T-helper 17 cell (primary cell): ENCODE data around the gene CYP8B1. TPM values are rescaled to one million over a fixed set of nuclear protein-coding genes. Genes with fewer than 3 reads are reported as not detected.

Experiments used
- ATAC-seq: fragments of 150-1000 bp; cut with Tn5 transposase; 2 replicates; pipeline ENCODE4 v1.10.0; 2021; ENCODE audit warnings: mild to moderate bottlenecking, moderate library complexity
- DNase-seq, 3 donors: peaks; one replicate each; pipeline versions ENCODE4 v3.0.0 to v3.0.0-alpha.2; 2020 to 2021
- H3K9me3 ChIP-seq: one replicate; pipeline ENCODE4 v1.7.0; 2013; ENCODE audit warnings: low read length, mild to moderate bottlenecking; ENCODE audit not compliant: control insufficient read depth, poor library complexity, severe bottlenecking
- H3K27ac Mint-ChIP-seq: one replicate; pipeline ENCODE4 v1.8.0; 2022; ENCODE audit warnings: mild to moderate bottlenecking, moderate library complexity, mixed read lengths
- H3K27me3 Mint-ChIP-seq: one replicate; pipeline ENCODE4 v1.8.0; 2022; ENCODE audit warnings: mixed read lengths
- H3K36me3 Mint-ChIP-seq: one replicate; pipeline ENCODE4 v1.8.0; 2022; ENCODE audit warnings: low read depth, mixed read lengths
- H3K4me1 Mint-ChIP-seq: one replicate; pipeline ENCODE4 v1.8.0; 2022; ENCODE audit warnings: mild to moderate bottlenecking, mixed read lengths
- H3K4me3 Mint-ChIP-seq: one replicate; pipeline ENCODE4 v1.8.0; 2022; ENCODE audit warnings: mild to moderate bottlenecking, moderate library complexity, mixed read lengths
- total RNA-seq, 4 donors: library from RNA in 2 of 4; stranded (reverse) in 2 of 4; gene quantifications; one replicate each; pipeline ENCODE4 v1.2.3 and lab custom pipeline; 2022 to 2026

CYP8B1 gene
- total RNA-seq, 2 donors from 2014 or later = not detected

- Mint-ChIP-seq H3K36me3 (no peaks in the 10 kb centered on the region), H3K4me1 (peaks cover 12% of the 10 kb centered on the region), H3K27ac (no peak overlapping the region), H3K4me3 (no peak overlapping the region), H3K27me3 (peaks cover 13% of the 10 kb centered on the region)
- H3K9me3 ChIP-seq = no peaks in the 10 kb centered on the region
- no peak for ATAC-seq
- no peak for DNase-seq
These were observed 2.2 kb upstream of the CYP8B1 start for GRCh38 chr3:42877881-42878280.

- no peaks in the 10 kb centered on the region for H3K9me3 ChIP-seq
- peak overlapping the region; percentile 70 for H3K27ac Mint-ChIP-seq
- DNase-seq (no peak), ATAC-seq (no peak)
- peaks cover 6% of the 10 kb centered on the region for H3K36me3 Mint-ChIP-seq
- peaks cover 17% of the 10 kb centered on the region for H3K4me1 Mint-ChIP-seq
- H3K27me3 Mint-ChIP-seq = peaks cover 20% of the 10 kb centered on the region
- no peak overlapping the region for H3K4me3 Mint-ChIP-seq
These were observed 1.5 kb upstream of the CYP8B1 start for GRCh38 chr3:42876940-42877720.

GRCh38 chr3:42876401-42876800, 722 bp upstream of the CYP8B1 start:
- no peaks in the 10 kb centered on the region for H3K9me3 ChIP-seq
- Mint-ChIP-seq H3K36me3 (peaks cover 6% of the 10 kb centered on the region), H3K4me3 (no peak overlapping the region), H3K27ac (peak overlapping the region; percentile 70), H3K4me1 (peaks cover 13% of the 10 kb centered on the region), H3K27me3 (peaks cover 27% of the 10 kb centered on the region)
- no peak for DNase-seq
- no peak for ATAC-seq

DNA sequence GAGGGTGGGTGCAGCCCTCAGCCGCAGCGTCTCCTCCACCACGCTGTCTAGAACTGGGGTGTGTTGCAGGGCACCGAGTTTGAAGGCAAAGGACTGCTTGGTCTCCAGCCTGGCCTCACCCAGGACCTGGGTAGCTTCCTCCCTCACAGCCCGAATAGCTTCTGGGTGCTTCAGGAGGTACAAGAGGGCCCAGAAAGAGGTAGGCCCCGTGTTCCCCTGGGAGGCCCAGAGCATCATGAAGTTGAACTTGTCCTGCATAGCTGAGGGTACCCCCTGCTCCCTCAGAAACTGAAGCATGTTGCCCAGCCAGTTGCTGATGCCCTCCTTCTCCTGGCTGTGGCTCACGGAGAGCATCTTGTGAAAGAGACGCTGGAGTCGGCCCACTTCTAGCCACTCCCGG, 930 bp downstream of the CYP8B1 start:
- Mint-ChIP-seq H3K4me1 (peaks cover 7% of the 10 kb centered on the region), H3K27ac (no peak overlapping the region), H3K4me3 (no peak overlapping the region), H3K27me3 (peaks cover 30% of the 10 kb centered on the region), H3K36me3 (peaks cover 6% of the 10 kb centered on the region)
- ATAC-seq = no peak
- no peak for DNase-seq
- H3K9me3 ChIP-seq = no peaks in the 10 kb centered on the region

DNA sequence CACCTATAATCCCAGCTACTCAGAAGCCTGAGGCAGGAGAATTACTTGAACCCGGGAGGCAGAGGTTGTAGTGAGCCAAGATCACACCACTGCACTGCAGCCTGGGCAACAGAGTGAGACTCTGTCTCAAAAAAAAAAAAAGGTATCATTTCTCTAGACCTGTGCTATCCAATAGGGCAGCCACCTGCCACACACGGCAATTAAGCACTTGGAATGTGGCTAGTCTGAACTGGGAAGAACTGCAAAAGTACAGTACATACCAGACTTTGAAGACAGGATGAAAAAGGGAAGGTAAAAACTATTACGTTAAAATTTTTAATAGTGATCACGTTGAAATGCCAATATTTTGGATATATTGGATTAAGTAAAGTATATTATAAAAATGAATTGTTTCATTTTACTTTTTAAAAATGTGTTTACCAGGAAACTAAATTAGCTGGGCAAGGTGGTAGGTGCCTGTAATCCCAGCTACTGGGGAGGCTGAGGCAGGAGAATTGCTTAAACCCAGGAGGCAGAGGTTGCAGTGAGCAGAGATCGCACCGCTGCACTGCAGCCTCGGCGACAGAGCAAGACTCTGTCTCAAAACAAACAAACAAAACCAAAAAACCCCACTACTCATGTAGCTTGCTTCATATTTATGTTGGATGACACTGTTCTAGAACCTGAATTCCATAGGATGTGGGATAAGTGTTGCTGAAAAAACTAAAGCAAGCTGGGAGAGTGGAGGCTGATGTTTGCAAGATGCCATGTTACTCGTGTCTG, 2.3 kb downstream of the CYP8B1 start:
- ATAC-seq = no peak
- Mint-ChIP-seq H3K36me3 (peaks cover 6% of the 10 kb centered on the region), H3K4me3 (no peak overlapping the region), H3K27me3 (peaks cover 30% of the 10 kb centered on the region), H3K4me1 (peaks cover 7% of the 10 kb centered on the region), H3K27ac (no peak overlapping the region)
- no peaks in the 10 kb centered on the region for H3K9me3 ChIP-seq
- DNase-seq = no peak

- no peaks in the 10 kb centered on the region for H3K9me3 ChIP-seq
- Mint-ChIP-seq H3K27ac (no peak overlapping the region), H3K4me1 (peaks cover 7% of the 10 kb centered on the region), H3K36me3 (peaks cover 6% of the 10 kb centered on the region), H3K4me3 (no peak overlapping the region), H3K27me3 (peaks cover 30% of the 10 kb centered on the region)
- ATAC-seq = no peak
- no peak for DNase-seq
These were observed 3.0 kb downstream of the CYP8B1 start for GRCh38 chr3:42872718-42873117.

DNA sequence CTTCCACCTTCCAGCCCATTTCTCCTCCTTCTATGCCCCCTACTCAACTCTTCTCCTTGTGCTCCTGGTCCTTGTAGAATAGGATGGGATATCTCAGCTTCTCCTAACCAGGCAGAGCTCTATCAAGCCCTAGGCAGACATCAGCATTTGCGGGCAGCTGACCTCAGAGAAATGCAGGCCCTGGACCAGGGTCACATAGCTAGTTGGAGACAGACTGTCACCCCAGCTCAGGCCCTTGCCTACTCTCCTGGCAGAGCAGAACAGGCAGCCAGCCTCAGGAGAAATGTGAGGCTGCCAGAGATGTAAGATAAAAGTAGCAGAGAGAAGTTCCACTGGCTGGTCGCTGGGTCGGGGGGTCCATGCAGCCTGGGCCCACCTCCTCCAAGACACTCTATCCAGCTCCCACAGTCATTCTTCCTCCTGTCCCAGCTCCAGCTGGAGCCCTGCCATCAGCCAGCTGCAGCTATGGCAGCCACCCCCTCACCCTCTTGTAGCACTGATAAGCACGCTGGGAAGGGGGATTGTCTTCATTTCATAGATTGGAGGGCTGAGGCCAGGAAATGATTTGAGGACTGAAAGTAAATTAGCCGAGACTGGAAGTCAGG, 4.0 kb downstream of the CYP8B1 start:
- H3K27ac Mint-ChIP-seq = no peak overlapping the region
- DNase-seq (no peak), ATAC-seq (no peak)
- no peaks in the 10 kb centered on the region for H3K9me3 ChIP-seq
- peaks cover 6% of the 10 kb centered on the region for H3K36me3 Mint-ChIP-seq
- H3K27me3 Mint-ChIP-seq = peaks cover 30% of the 10 kb centered on the region
- peaks cover 9% of the 10 kb centered on the region for H3K4me1 Mint-ChIP-seq
- H3K4me3 Mint-ChIP-seq = no peak overlapping the region

GRCh38 chr3:42868841-42869240, 6.8 kb downstream of the CYP8B1 start:
- H3K9me3 ChIP-seq = no peaks in the 10 kb centered on the region
- no peak overlapping the region for H3K27ac Mint-ChIP-seq
- no peak overlapping the region for H3K4me3 Mint-ChIP-seq
- peaks cover 7% of the 10 kb centered on the region for H3K4me1 Mint-ChIP-seq
- ATAC-seq = no peak
- H3K36me3 Mint-ChIP-seq = peaks cover 6% of the 10 kb centered on the region
- DNase-seq = no peak
- H3K27me3 Mint-ChIP-seq = peaks cover 21% of the 10 kb centered on the region

DNA sequence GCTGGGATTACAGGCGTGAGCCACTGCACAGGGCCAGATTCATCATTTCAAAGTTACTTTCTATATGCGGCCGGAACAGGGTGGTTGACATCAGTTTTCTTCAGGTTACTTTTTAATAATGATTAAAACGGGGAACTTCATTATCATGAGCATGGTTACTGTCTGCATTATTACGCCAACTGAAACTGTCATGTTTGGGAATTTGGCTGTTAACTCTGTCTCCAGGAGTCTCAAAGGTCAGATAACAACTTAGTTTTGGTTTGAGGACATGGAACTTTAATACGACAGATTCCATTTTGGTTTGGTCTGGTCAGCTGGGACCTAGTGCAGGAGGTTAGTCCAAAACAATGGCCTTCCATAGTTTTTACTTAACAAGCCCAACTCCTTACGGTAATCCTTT, 8.5 kb downstream of the CYP8B1 start:
- DNase-seq = no peak
- no peaks in the 10 kb centered on the region for H3K36me3 Mint-ChIP-seq
- peaks cover 2% of the 10 kb centered on the region for H3K4me1 Mint-ChIP-seq
- H3K4me3 Mint-ChIP-seq = no peak overlapping the region
- ATAC-seq = no peak
- no peak overlapping the region for H3K27ac Mint-ChIP-seq
- no peaks in the 10 kb centered on the region for H3K9me3 ChIP-seq
- peaks cover 10% of the 10 kb centered on the region for H3K27me3 Mint-ChIP-seq

DNA sequence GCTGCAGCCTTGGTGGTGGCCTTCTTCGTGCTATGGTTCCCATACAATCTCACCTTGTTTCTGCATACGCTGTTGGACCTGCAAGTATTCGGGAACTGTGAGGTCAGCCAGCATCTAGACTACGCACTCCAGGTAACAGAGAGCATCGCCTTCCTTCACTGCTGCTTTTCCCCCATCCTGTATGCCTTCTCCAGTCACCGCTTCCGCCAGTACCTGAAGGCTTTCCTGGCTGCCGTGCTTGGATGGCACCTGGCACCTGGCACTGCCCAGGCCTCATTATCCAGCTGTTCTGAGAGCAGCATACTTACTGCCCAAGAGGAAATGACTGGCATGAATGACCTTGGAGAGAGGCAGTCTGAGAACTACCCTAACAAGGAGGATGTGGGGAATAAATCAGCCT, 10.4 kb downstream of the CYP8B1 start:
- H3K4me1 Mint-ChIP-seq = peaks cover 2% of the 10 kb centered on the region
- no peak overlapping the region for H3K4me3 Mint-ChIP-seq
- DNase-seq (no peak), ATAC-seq (no peak)
- H3K27me3 Mint-ChIP-seq = no peaks in the 10 kb centered on the region
- no peaks in the 10 kb centered on the region for H3K36me3 Mint-ChIP-seq
- no peaks in the 10 kb centered on the region for H3K9me3 ChIP-seq
- no peak overlapping the region for H3K27ac Mint-ChIP-seq

GRCh38 chr3:42864321-42864950, 11.2 kb downstream of the CYP8B1 start:
- Mint-ChIP-seq H3K27ac (no peak overlapping the region), H3K4me3 (no peak overlapping the region), H3K36me3 (no peaks in the 10 kb centered on the region), H3K4me1 (peaks cover 2% of the 10 kb centered on the region), H3K27me3 (no peaks in the 10 kb centered on the region)
- ATAC-seq (no peak), DNase-seq (no peak)
- no peaks in the 10 kb centered on the region for H3K9me3 ChIP-seq

DNA sequence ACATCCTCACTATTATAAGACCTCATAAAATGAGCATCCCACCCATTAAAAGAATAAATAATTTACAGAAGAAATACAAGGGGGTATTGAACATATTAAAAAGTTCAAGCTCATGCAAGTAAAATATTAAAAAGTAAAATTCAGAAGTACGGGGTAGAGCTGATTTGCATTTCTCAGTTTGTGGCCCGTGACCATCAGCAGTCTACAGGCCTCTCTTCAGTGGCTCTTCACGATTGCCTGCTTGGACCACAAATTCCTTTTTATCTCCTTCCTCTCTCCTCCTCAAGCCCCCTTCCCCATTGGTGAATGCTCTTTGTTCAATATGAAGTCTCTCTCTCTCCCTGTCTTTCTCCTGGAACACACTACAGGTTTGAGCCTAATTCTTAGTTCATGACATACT, 19.1 kb downstream of the CYP8B1 start:
- Mint-ChIP-seq H3K27me3 (peaks cover 49% of the 10 kb centered on the region), H3K4me3 (no peak overlapping the region), H3K27ac (no peak overlapping the region), H3K36me3 (peaks cover 4% of the 10 kb centered on the region), H3K4me1 (peaks cover 5% of the 10 kb centered on the region)
- no peaks in the 10 kb centered on the region for H3K9me3 ChIP-seq
- DNase-seq (no peak), ATAC-seq (no peak)
